ENCODE results near the gene TARS1. TPM values are rescaled to one million over a fixed set of nuclear protein-coding genes. Genes with fewer than 3 reads are reported as not detected.

The TARS1 gene
- total RNA-seq, 6 donors from 2014 or later = 28.3 to 111 (median 49.5) TPM

GRCh38 chr5:33474004-33474403 is 33.2 kb downstream of the TARS1 start:
- DNase-seq (no peak), ATAC-seq (ENCODE audit: low FRiP score in 2 of 2) (no peak)
- Histone ChIP-seq H3K27me3 (no peaks in the 10 kb centered on the region), H3K4me1 (no peaks in the 10 kb centered on the region), H3K36me3 (peaks cover 8 to 81% (median 47%) of the 10 kb centered on the region in 4 donors), H3K4me3 (no peak overlapping the region), H3K9me3 (no peaks in the 10 kb centered on the region), H3K27ac (no peak overlapping the region)
- 88% methylated on average over 2 of the region's 2 CpGs for WGBS, 2 donors
- no peak for TF ChIP-seq CTCF (IDR thresholded peaks at IDR 0.05)
- TF ChIP-seq POLR2A (IDR thresholded peaks at IDR 0.05) = no peak
- TF ChIP-seq EP300 (IDR thresholded peaks at IDR 0.05) = no peak
- no peak for TF ChIP-seq POLR2AphosphoS5 (IDR thresholded peaks at IDR 0.05)

- Histone ChIP-seq H3K27ac (no peak overlapping the region), H3K36me3 (peaks cover 6 to 72% (median 38%) of the 10 kb centered on the region in 4 donors), H3K9me3 (no peaks in the 10 kb centered on the region), H3K4me1 (no peaks in the 10 kb centered on the region), H3K27me3 (no peaks in the 10 kb centered on the region), H3K4me3 (no peak overlapping the region)
- no peak for TF ChIP-seq POLR2A (IDR thresholded peaks at IDR 0.05)
- no peak for TF ChIP-seq CTCF (IDR thresholded peaks at IDR 0.05)
- TF ChIP-seq EP300 (IDR thresholded peaks at IDR 0.05) = no peak
- no peak for TF ChIP-seq POLR2AphosphoS5 (IDR thresholded peaks at IDR 0.05)
- DNase-seq (no peak), ATAC-seq (ENCODE audit: low FRiP score in 2 of 2) (no peak)
- 96 to 97% methylated on average over 3 of the region's 3 CpGs for WGBS, 2 donors
Observed at GRCh38 chr5:33474931-33475499, 34.2 kb downstream of the TARS1 start.

- 79 to 84% methylated on average over 5 of the region's 5 CpGs for WGBS, 2 donors
- H3K4me3 ChIP-seq = no peak overlapping the region
- no peak for DNase-seq
- peaks cover 6 to 65% (median 33%) of the 10 kb centered on the region in 4 donors for H3K36me3 ChIP-seq
- no peak for ATAC-seq (ENCODE audit: low FRiP score in 2 of 2)
- H3K27me3 ChIP-seq = no peaks in the 10 kb centered on the region
- TF ChIP-seq POLR2A (IDR thresholded peaks at IDR 0.05) (no peak), CTCF (IDR thresholded peaks at IDR 0.05) (no peak), EP300 (IDR thresholded peaks at IDR 0.05) (no peak), POLR2AphosphoS5 (IDR thresholded peaks at IDR 0.05) (no peak)
- H3K4me1 ChIP-seq = no peaks in the 10 kb centered on the region
- H3K27ac ChIP-seq = no peak overlapping the region
- no peaks in the 10 kb centered on the region for H3K9me3 ChIP-seq
Observed at GRCh38 chr5:33475706-33476105, 34.9 kb downstream of the TARS1 start.

GRCh38 chr5:33476992-33477391 is 36.2 kb downstream of the TARS1 start:
- no peak for DNase-seq
- H3K4me3 ChIP-seq = no peak overlapping the region
- 91 to 97% methylated on average over 3 of the region's 3 CpGs for WGBS, 2 donors
- no peaks in the 10 kb centered on the region for H3K27me3 ChIP-seq
- no peak overlapping the region for H3K27ac ChIP-seq
- TF ChIP-seq POLR2AphosphoS5 (IDR thresholded peaks at IDR 0.05) = no peak
- TF ChIP-seq CTCF (IDR thresholded peaks at IDR 0.05) = no peak
- no peak for TF ChIP-seq EP300 (IDR thresholded peaks at IDR 0.05)
- no peak for TF ChIP-seq POLR2A (IDR thresholded peaks at IDR 0.05)
- H3K36me3 ChIP-seq = peaks cover under 1 to 52% (median 23%) of the 10 kb centered on the region in 4 donors
- no peaks in the 10 kb centered on the region for H3K9me3 ChIP-seq
- ATAC-seq (ENCODE audit: low FRiP score in 2 of 2) = peak in 1 of 2 donors; percentile 40
- no peaks in the 10 kb centered on the region for H3K4me1 ChIP-seq

GRCh38 chr5:33477816-33478215 is 37.1 kb downstream of the TARS1 start:
- H3K4me1 ChIP-seq = no peaks in the 10 kb centered on the region
- no peak for DNase-seq
- H3K27ac ChIP-seq = no peak overlapping the region
- H3K36me3 ChIP-seq = peaks cover 0 to 44% (median 19%) of the 10 kb centered on the region in 4 donors
- WGBS, 2 donors = 96 to 100% methylated on average over 2 of the region's 2 CpGs
- no peak for TF ChIP-seq EP300 (IDR thresholded peaks at IDR 0.05)
- no peak for TF ChIP-seq POLR2A (IDR thresholded peaks at IDR 0.05)
- no peak for TF ChIP-seq CTCF (IDR thresholded peaks at IDR 0.05)
- no peak for TF ChIP-seq POLR2AphosphoS5 (IDR thresholded peaks at IDR 0.05)
- no peak overlapping the region for H3K4me3 ChIP-seq
- no peaks in the 10 kb centered on the region for H3K9me3 ChIP-seq
- no peak for ATAC-seq (ENCODE audit: low FRiP score in 2 of 2)
- H3K27me3 ChIP-seq = no peaks in the 10 kb centered on the region
